Gastroesophageal sphincter (tissue), 3 donors: Measurements from ENCODE around the gene CDC42BPA.

Experiments
- POLR2A ChIP-seq, 2 donors: fragments of 450-650 bp; IDR thresholded peaks; one replicate each; pipeline ENCODE4 v1.6.1; 2017; ENCODE audit warnings: antibody characterized with exemption in 2 of 2, mild to moderate bottlenecking in 2 of 2, moderate library complexity in 1 of 2
- POLR2AphosphoS5 ChIP-seq: sonication (generic); formaldehyde crosslinking; IDR thresholded peaks from one replicate; pipeline ENCODE4 v1.6.1; 2017; ENCODE audit warnings: antibody characterized with exemption
- TF ChIP-seq, protein P1 (sequence below), 4 experiments: fragments of 200-600 bp in 2 of 4; fragments of 450-650 bp in 2 of 4; sonication (generic) in 1 of 4; IDR thresholded peaks; one replicate each; pipeline ENCODE4 v1.5.1; 2017 to 2019; ENCODE audit warnings: antibody characterized with exemption in 4 of 4, mild to moderate bottlenecking in 2 of 4, moderate library complexity in 2 of 4

DNA sequence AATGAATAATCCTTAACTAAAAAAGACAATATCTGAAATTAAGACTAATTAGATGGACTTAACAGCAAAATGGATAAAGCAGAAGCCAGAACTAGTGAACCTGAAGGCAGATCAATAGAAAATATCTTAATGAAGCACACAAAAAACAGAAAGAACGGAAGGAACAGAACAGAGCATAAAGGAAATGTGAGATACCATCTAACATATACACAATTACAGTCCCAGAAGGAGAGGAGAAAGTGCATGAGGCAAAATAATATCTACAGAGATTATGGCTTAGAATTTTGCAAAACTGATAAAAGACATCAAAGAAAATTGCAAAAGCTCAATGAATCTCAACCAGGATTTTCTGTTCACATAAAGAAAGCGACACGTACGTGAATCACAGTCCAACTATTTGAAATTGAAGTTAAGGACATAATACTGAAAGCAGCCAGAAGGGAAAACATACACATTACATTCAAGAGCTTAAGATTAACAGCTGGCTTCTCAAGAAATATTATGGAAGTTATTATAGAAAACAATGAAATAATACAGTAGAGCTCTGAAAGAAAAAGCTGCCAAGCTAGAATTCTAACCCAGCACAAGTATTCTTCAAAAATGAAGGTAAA, 182.0 kb downstream of the CDC42BPA start:
- no peak for TF ChIP-seq POLR2A (IDR thresholded peaks at IDR 0.05)
- TF ChIP-seq, protein P1, sequence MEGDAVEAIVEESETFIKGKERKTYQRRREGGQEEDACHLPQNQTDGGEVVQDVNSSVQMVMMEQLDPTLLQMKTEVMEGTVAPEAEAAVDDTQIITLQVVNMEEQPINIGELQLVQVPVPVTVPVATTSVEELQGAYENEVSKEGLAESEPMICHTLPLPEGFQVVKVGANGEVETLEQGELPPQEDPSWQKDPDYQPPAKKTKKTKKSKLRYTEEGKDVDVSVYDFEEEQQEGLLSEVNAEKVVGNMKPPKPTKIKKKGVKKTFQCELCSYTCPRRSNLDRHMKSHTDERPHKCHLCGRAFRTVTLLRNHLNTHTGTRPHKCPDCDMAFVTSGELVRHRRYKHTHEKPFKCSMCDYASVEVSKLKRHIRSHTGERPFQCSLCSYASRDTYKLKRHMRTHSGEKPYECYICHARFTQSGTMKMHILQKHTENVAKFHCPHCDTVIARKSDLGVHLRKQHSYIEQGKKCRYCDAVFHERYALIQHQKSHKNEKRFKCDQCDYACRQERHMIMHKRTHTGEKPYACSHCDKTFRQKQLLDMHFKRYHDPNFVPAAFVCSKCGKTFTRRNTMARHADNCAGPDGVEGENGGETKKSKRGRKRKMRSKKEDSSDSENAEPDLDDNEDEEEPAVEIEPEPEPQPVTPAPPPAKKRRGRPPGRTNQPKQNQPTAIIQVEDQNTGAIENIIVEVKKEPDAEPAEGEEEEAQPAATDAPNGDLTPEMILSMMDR (IDR thresholded peaks at IDR 0.05), result no peak
- no peak for TF ChIP-seq POLR2AphosphoS5
